IMR-90 (cell line): Measurements from ENCODE around the gene GARNL3. TPM values are rescaled to one million over a fixed set of nuclear protein-coding genes. Genes with fewer than 3 reads are reported as not detected.

Experiments used
- ATAC-seq: fragments of 200-7000 bp; cut with Tn5 transposase; 2 replicates; pipeline ENCODE4 v1.9.1; 2020; ENCODE audit warnings: low read depth, mild to moderate bottlenecking, moderate library complexity
- BruUV-seq: library from RNA; stranded (reverse); fragments of 400-500 nt; replicated peaks from 2 replicates; lab custom pipeline; 2021; lab: Mats Ljungman, UMichigan
- CTCF ChIA-PET: fragments of 300-600 bp; formaldehyde crosslinking; extraction: SDS; loops from one replicate; lab custom pipeline; 2021; ENCODE audit warnings: antibody characterized with exemption; lab: Yijun Ruan, JAX
- POLR2A ChIA-PET: fragments of 300-600 bp; sonication (Branson Sonifier 250); formaldehyde crosslinking; loops from one replicate; lab custom pipeline; 2022; ENCODE audit warnings: antibody characterized with exemption; ENCODE audit not compliant: unreplicated experiment; lab: Charles Lee
- DNase-seq: peaks from one replicate; pipeline ENCODE4 v3.0.0; 2013
- H2AFZ ChIP-seq: replicated peaks from 2 replicates; pipeline ENCODE3; 2013; ENCODE audit warnings: low read length, mild to moderate bottlenecking; ENCODE audit not compliant: poor library complexity
- H2AK5ac ChIP-seq: 2 replicates; pipeline ENCODE4 v1.6.1; 2013; ENCODE audit warnings: low read depth, low read length, inconsistent platforms
- H2AK9ac ChIP-seq: replicated peaks from 2 replicates; pipeline ENCODE3; 2013; ENCODE audit warnings: mild to moderate bottlenecking, low read depth, low read length, moderate library complexity; ENCODE audit not compliant: poor library complexity
- H2BK120ac ChIP-seq: 2 replicates; pipeline ENCODE4 v1.6.1; 2013; ENCODE audit warnings: low read depth, low read length, inconsistent platforms
- H2BK15ac ChIP-seq: 3 replicates; pipeline ENCODE4 v1.6.1; 2013; ENCODE audit warnings: low read depth, low read length, inconsistent platforms
- H2BK20ac ChIP-seq: 2 replicates; pipeline ENCODE4 v1.6.1; 2013; ENCODE audit warnings: low read depth, mild to moderate bottlenecking, inconsistent platforms, low read length, moderate library complexity
- H2BK5ac ChIP-seq: 2 replicates; pipeline ENCODE4 v1.6.1; 2013; ENCODE audit warnings: mild to moderate bottlenecking, low read depth, low read length, inconsistent platforms; ENCODE audit not compliant: poor library complexity, severe bottlenecking
- H3K14ac ChIP-seq: replicated peaks from 2 replicates; pipeline ENCODE4 v1.6.1; 2013; ENCODE audit warnings: low read depth, low read length, inconsistent platforms
- H3K18ac ChIP-seq: 2 replicates; pipeline ENCODE4 v1.6.1; 2013; ENCODE audit warnings: low read depth, low read length, control low read depth
- H3K23ac ChIP-seq: 2 replicates; pipeline ENCODE4 v1.6.1; 2013; ENCODE audit warnings: low read depth, low read length, inconsistent platforms
- H3K27ac ChIP-seq: 2 replicates; pipeline ENCODE4 v1.5.1; 2013; ENCODE audit warnings: mild to moderate bottlenecking, control low read depth, low read length; ENCODE audit not compliant: insufficient read depth
- H3K27me3 ChIP-seq: 2 replicates; pipeline ENCODE4 v1.6.1; 2013; ENCODE audit warnings: low read length; ENCODE audit not compliant: control insufficient read depth, insufficient read depth
- H3K36me3 ChIP-seq: 2 replicates; pipeline ENCODE4 v1.6.1; 2013; ENCODE audit warnings: low read length, mixed read lengths; ENCODE audit not compliant: control insufficient read depth, insufficient read depth
- H3K4ac ChIP-seq: 2 replicates; pipeline ENCODE4 v1.6.1; 2013; ENCODE audit warnings: low read depth, low read length, inconsistent platforms
- H3K4me1 ChIP-seq: 2 replicates; pipeline ENCODE4 v1.6.1; 2013; ENCODE audit warnings: low read length, mixed read lengths; ENCODE audit not compliant: control insufficient read depth, insufficient read depth
- H3K4me2 ChIP-seq: 2 replicates; pipeline ENCODE4 v1.6.1; 2013; ENCODE audit warnings: low read depth, mild to moderate bottlenecking, control low read depth, low read length, moderate library complexity
- H3K4me3 ChIP-seq: 2 replicates; pipeline ENCODE4 v1.5.1; 2013; ENCODE audit warnings: low read depth, mild to moderate bottlenecking, control low read depth, low read length, moderate library complexity; ENCODE audit not compliant: insufficient read depth
- H3K56ac ChIP-seq: 2 replicates; pipeline ENCODE4 v1.6.1; 2013; ENCODE audit warnings: low read length, inconsistent platforms; ENCODE audit not compliant: insufficient read depth; ENCODE audit errors: extremely low read depth
- H3K79me1 ChIP-seq, 2 experiments: 2 replicates each; pipeline ENCODE4 v1.6.1; 2013; ENCODE audit warnings: low read length in 2 of 2, inconsistent platforms in 1 of 2, low read depth in 1 of 2
- H3K9ac ChIP-seq: 2 replicates; pipeline ENCODE4 v1.6.1; 2013; ENCODE audit warnings: low read depth, low read length, control low read depth
- H3K9me1 ChIP-seq: 2 replicates; pipeline ENCODE4 v1.6.1; 2013; ENCODE audit warnings: low read length, inconsistent platforms; ENCODE audit not compliant: insufficient read depth
- H3K9me3 ChIP-seq: 2 replicates; pipeline ENCODE4 v1.6.1; 2013; ENCODE audit warnings: low read length; ENCODE audit not compliant: control insufficient read depth, insufficient read depth
- H4K20me1 ChIP-seq: 2 replicates; pipeline ENCODE4 v1.6.1; 2013; ENCODE audit warnings: low read length, inconsistent platforms; ENCODE audit not compliant: insufficient read depth
- H4K5ac ChIP-seq: 2 replicates; pipeline ENCODE4 v1.6.1; 2013; ENCODE audit warnings: mild to moderate bottlenecking, low read depth, low read length, control low read depth
- H4K8ac ChIP-seq, 2 experiments: 2 replicates each; pipeline ENCODE4 v1.6.1; 2013; ENCODE audit warnings: low read depth in 2 of 2, low read length in 2 of 2, control low read depth in 1 of 2, inconsistent platforms in 1 of 2
- H4K91ac ChIP-seq: 2 replicates; pipeline ENCODE4 v1.6.1; 2013; ENCODE audit warnings: low read depth, low read length, inconsistent platforms; ENCODE audit not compliant: insufficient read depth
- CHD1 ChIP-seq: IDR thresholded peaks from 2 replicates; pipeline ENCODE4 v1.6.1; 2012; ENCODE audit warnings: low read depth, low read length, improper control_type of control experiment
- FOS ChIP-seq: fragments of 150-350 bp; IDR thresholded peaks from 2 replicates; pipeline ENCODE4 v1.6.1; 2016; ENCODE audit warnings: low read depth, low read length
- WGBS, 2 experiments: methylation state at CpG; one replicate each; pipeline versions ENCODE4 v1.1.5 to v1.1.7; 2013; ENCODE audit warnings: missing lambda C conversion rate in 2 of 2; ENCODE audit not compliant: insufficient read length in 1 of 2; ENCODE audit errors: extremely low coverage in 2 of 2; 5-methylcytosine and 5-hydroxymethylcytosine counted together
- dilution Hi-C: fragments of 300-500 bp; cut with HindIII; formaldehyde crosslinking; loops from one replicate; pipeline ENCODE4 v1.14.3; 2018; ENCODE audit warnings: low sequenced_read_pairs; ENCODE audit not compliant: unreplicated experiment
- in situ Hi-C: fragments of 300-500 bp; cut with MboI; formaldehyde crosslinking; loops from 3 replicates; pipeline ENCODE4 v1.14.3; 2019; ENCODE audit warnings: low sequenced_read_pairs, inconsistent platforms, mixed read lengths
- intact Hi-C: fragments of 100-400 bp; cut with micrococcal nuclease; formaldehyde crosslinking; loops from 2 replicates; pipeline ENCODE4 v1.10.0; 2022
- polyA plus RNA-seq, 3 experiments: library from polyadenylated mRNA; depleted of rRNA; stranded (reverse); fragments of >200 nt; gene quantifications; 2 replicates each; pipeline ENCODE4 v1.2.3, GENCODE V29; 2012; ENCODE audit warnings: low replicate concordance in 1 of 3
- total RNA-seq: library from RNA; depleted of rRNA; stranded (reverse); fragments of >200 nt; gene quantifications from 2 replicates; pipeline ENCODE4 v1.2.3, GENCODE V29; 2012

The GARNL3 gene
- total and polyA plus RNA-seq, 2 of the 4 experiments (the other 2 are of a cell fraction), result 1.9 to 5.0 TPM

GRCh38 chr9:127323393-127323792, 58.8 kb downstream of the GARNL3 start:
- no peak overlapping the region for H4K91ac ChIP-seq
- no peak overlapping the region for H3K9ac ChIP-seq
- H3K27me3 ChIP-seq, result no peaks in the 10 kb centered on the region
- no peak overlapping the region for H3K4me2 ChIP-seq
- POLR2A ChIA-PET, result no interaction called here
- DNase-seq, result no peak
- no peak overlapping the region for H3K23ac ChIP-seq
- H3K36me3 ChIP-seq, result no peaks in the 10 kb centered on the region
- no peak overlapping the region for H3K18ac ChIP-seq
- H2AK9ac ChIP-seq, result no peak overlapping the region
- H3K56ac ChIP-seq, result no peak overlapping the region
- H4K5ac ChIP-seq, result no peak overlapping the region
- in situ Hi-C loops, result no loop called here
- H2AK5ac ChIP-seq, result no peak overlapping the region
- H3K4me1 ChIP-seq, result no peaks in the 10 kb centered on the region; the same call in 1 of the 2 replicates
- no peaks in the 10 kb centered on the region for H3K79me1 ChIP-seq
- H3K14ac ChIP-seq, result no peak overlapping the region
- 86% methylated on average over 1 of the region's 5 CpGs; no CpG with 5 or more reads in 1 of the 2 experiments for WGBS, 2 experiments
- CTCF ChIA-PET, result no interaction called here
- no peak overlapping the region for H2AFZ ChIP-seq
- no TSS peak for BruUV-seq
- no peak overlapping the region for H2BK5ac ChIP-seq
- dilution Hi-C loops, result no loop called here
- no peak overlapping the region for H2BK15ac ChIP-seq
- no peak overlapping the region for H3K4me3 ChIP-seq
- no peaks in the 10 kb centered on the region for H4K20me1 ChIP-seq
- no peak overlapping the region for H3K4ac ChIP-seq
- intact Hi-C loops, result no loop called here
- no peaks in the 10 kb centered on the region for H3K9me3 ChIP-seq
- H2BK20ac ChIP-seq, result no peak overlapping the region
- no peak for TF ChIP-seq FOS
- no peak for TF ChIP-seq CHD1
- 0 out of 2 replicates have a peak, but pooled peaks cover 4% of the 10 kb centered on the region for H3K9me1 ChIP-seq
- no peak for ATAC-seq
- no peak overlapping the region for H4K8ac ChIP-seq
- no peak overlapping the region for H2BK120ac ChIP-seq
- H3K27ac ChIP-seq, result no peak overlapping the region
